ENCODE data around the gene DRAP1.
"Not testable (repeated sequence)": the region's sequence is repeated elsewhere in the genome, so short reads cannot be mapped to it uniquely, and the experiment has no call there.

DRAP1 gene

GRCh38 chr11:65931773-65932557 lies 12.7 kb downstream of the DRAP1 start:
- no peak for DNase-seq (ENCODE audit: low read depth in 2 of 2)

GRCh38 chr11:65932558-65932919 lies 13.3 kb downstream of the DRAP1 start:
- DNase-seq (ENCODE audit: low read depth in 2 of 2), result no peak

- no peak for DNase-seq (ENCODE audit: low read depth in 2 of 2)
Measured at GRCh38 chr11:65934014-65934413, 14.8 kb downstream of the DRAP1 start.

GRCh38 chr11:65937766-65938165 lies 18.5 kb downstream of the DRAP1 start:
- DNase-seq (ENCODE audit: low read depth in 2 of 2), result no peak

- DNase-seq (ENCODE audit: low read depth in 2 of 2), result no peak
Measured at GRCh38 chr11:65941720-65942310, 22.6 kb downstream of the DRAP1 start.

GRCh38 chr11:65942531-65942930 lies 23.3 kb downstream of the DRAP1 start:
- DNase-seq (ENCODE audit: low read depth in 2 of 2), result no peak

GRCh38 chr11:65944191-65944590 lies 25.0 kb downstream of the DRAP1 start:
- DNase-seq (ENCODE audit: low read depth in 2 of 2), result no peak

- DNase-seq (ENCODE audit: low read depth in 2 of 2), result no peak
Measured at GRCh38 chr11:65944767-65945166, 25.5 kb downstream of the DRAP1 start.

GRCh38 chr11:65945430-65945911 lies 26.2 kb downstream of the DRAP1 start, which contains the start of gene TSGA10IP:
TSS of gene TSGA10IP (plus strand) at chr11:65945480. CDS start at chr11:65945676, 196 bp downstream.
- DNase-seq (ENCODE audit: low read depth in 2 of 2), result no peak

GRCh38 chr11:65945941-65946558 lies 26.8 kb downstream of the DRAP1 start:
- DNase-seq (ENCODE audit: low read depth in 2 of 2), result no peak

- DNase-seq (ENCODE audit: low read depth in 2 of 2), result no peak
Measured at GRCh38 chr11:65946655-65947054, 27.4 kb downstream of the DRAP1 start.

- DNase-seq (ENCODE audit: low read depth in 2 of 2), result no peak
Measured at GRCh38 chr11:65947133-65947532, 27.9 kb downstream of the DRAP1 start.

GRCh38 chr11:65947603-65948125 lies 28.4 kb downstream of the DRAP1 start:
- no peak for DNase-seq (ENCODE audit: low read depth in 2 of 2)

GRCh38 chr11:65950711-65951110 lies 31.5 kb downstream of the DRAP1 start:
- DNase-seq (ENCODE audit: low read depth in 2 of 2), result not testable (repeated sequence)

- DNase-seq (ENCODE audit: low read depth in 2 of 2), result not testable (repeated sequence)
Measured at GRCh38 chr11:65951641-65952040, 32.4 kb downstream of the DRAP1 start.

- no peak for DNase-seq (ENCODE audit: low read depth in 2 of 2)
Measured at GRCh38 chr11:65952052-65952521, 32.9 kb downstream of the DRAP1 start.

GRCh38 chr11:65953471-65953870 lies 34.2 kb downstream of the DRAP1 start:
- DNase-seq (ENCODE audit: low read depth in 2 of 2), result no peak

GRCh38 chr11:65954771-65955170 lies 35.5 kb downstream of the DRAP1 start:
- no peak for DNase-seq (ENCODE audit: low read depth in 2 of 2)

- no peak for DNase-seq (ENCODE audit: low read depth in 2 of 2)
Measured at GRCh38 chr11:65958291-65958690, 39.1 kb downstream of the DRAP1 start.

- DNase-seq (ENCODE audit: low read depth in 2 of 2), result no peak
Measured at GRCh38 chr11:65958774-65959420, 39.7 kb downstream of the DRAP1 start.

GRCh38 chr11:65960824-65961266 lies 41.6 kb downstream of the DRAP1 start:
- DNase-seq (ENCODE audit: low read depth in 2 of 2), result no peak

Measured in stimulated activated CD8-positive, alpha-beta memory T cell treated with anti-CD3 and anti-CD28 coated beads, Interleukin-7, amount 100 ng/mL, for 1 hour (primary cell).